NAMALWA (cell line): ENCODE data around the gene LY6G5C.

Source experiments
- DNase-seq: peaks from one replicate; pipeline ENCODE4 v3.0.0-alpha.2; 2015; ENCODE audit warnings: low spot score

Gene LY6G5C

GRCh38 chr6:31639449-31639861, 41.4 kb downstream of the LY6G5C start:
- no peak for DNase-seq

GRCh38 chr6:31639043-31639442, 41.8 kb downstream of the LY6G5C start:
- no peak for DNase-seq

- DNase-seq = no peak
These were observed 43.9 kb downstream of the LY6G5C start for GRCh38 chr6:31636698-31637596.

GRCh38 chr6:31634969-31635575, 45.8 kb downstream of the LY6G5C start:
- no peak for DNase-seq

- no peak for DNase-seq
These were observed 46.7 kb downstream of the LY6G5C start for GRCh38 chr6:31634131-31634530.

- no peak for DNase-seq
These were observed 47.4 kb downstream of the LY6G5C start for GRCh38 chr6:31633447-31633846.

- DNase-seq = no peak
These were observed 48.5 kb downstream of the LY6G5C start for GRCh38 chr6:31632279-31632946.

GRCh38 chr6:31631681-31632278, 49.1 kb downstream of the LY6G5C start:
- no peak for DNase-seq

- no peak for DNase-seq
These were observed 49.7 kb downstream of the LY6G5C start for GRCh38 chr6:31631209-31631608.

GRCh38 chr6:31630177-31630934, 50.5 kb downstream of the LY6G5C start:
- no peak for DNase-seq

GRCh38 chr6:31629014-31629413, 51.9 kb downstream of the LY6G5C start:
- DNase-seq = no peak

GRCh38 chr6:31627690-31628287, 53.1 kb downstream of the LY6G5C start:
- DNase-seq = no peak

- DNase-seq = no peak
These were observed 53.9 kb downstream of the LY6G5C start for GRCh38 chr6:31626952-31627351.
